ENCODE data around the gene SYNE1.

Gene SYNE1

GRCh38 chr6:152609125-152609670 lies 28.0 kb downstream of the SYNE1 start:
- DNase-seq: no peak

GRCh38 chr6:152605941-152606340 lies 31.2 kb downstream of the SYNE1 start:
- DNase-seq: no peak

GRCh38 chr6:152605342-152605741 lies 31.8 kb downstream of the SYNE1 start:
- no peak for DNase-seq

- DNase-seq: no peak
Measured at GRCh38 chr6:152603911-152604310, 33.3 kb downstream of the SYNE1 start.

- no peak for DNase-seq
Measured at GRCh38 chr6:152600022-152600421, 37.1 kb downstream of the SYNE1 start.

- no peak for DNase-seq
Measured at GRCh38 chr6:152598901-152599537, 38.1 kb downstream of the SYNE1 start.

- DNase-seq: no peak
Measured at GRCh38 chr6:152598421-152598820, 38.7 kb downstream of the SYNE1 start.

- no peak for DNase-seq
Measured at GRCh38 chr6:152596726-152597125, 40.4 kb downstream of the SYNE1 start.

GRCh38 chr6:152595499-152595898 lies 41.7 kb downstream of the SYNE1 start:
- DNase-seq: no peak

- no peak for DNase-seq
Measured at GRCh38 chr6:152594701-152595100, 42.5 kb downstream of the SYNE1 start.

- no peak for DNase-seq
Measured at GRCh38 chr6:152588456-152588855, 48.7 kb downstream of the SYNE1 start.

GRCh38 chr6:152587473-152587872 lies 49.7 kb downstream of the SYNE1 start:
- no peak for DNase-seq

- DNase-seq: no peak
Measured at GRCh38 chr6:152585236-152585635, 51.9 kb downstream of the SYNE1 start.

- DNase-seq: no peak
Measured at GRCh38 chr6:152583888-152584287, 53.3 kb downstream of the SYNE1 start.

- DNase-seq: no peak
Measured at GRCh38 chr6:152576525-152576924, 60.6 kb downstream of the SYNE1 start.

- DNase-seq: no peak
Measured at GRCh38 chr6:152575621-152576150, 61.5 kb downstream of the SYNE1 start.

GRCh38 chr6:152575161-152575560 lies 62.0 kb downstream of the SYNE1 start:
- no peak for DNase-seq

- DNase-seq: no peak
Measured at GRCh38 chr6:152573762-152574161, 63.4 kb downstream of the SYNE1 start.

GRCh38 chr6:152572338-152573088 lies 64.6 kb downstream of the SYNE1 start:
- DNase-seq: no peak

- no peak for DNase-seq
Measured at GRCh38 chr6:152571943-152572337, 65.2 kb downstream of the SYNE1 start.

- DNase-seq: no peak
Measured at GRCh38 chr6:152571089-152571488, 66.1 kb downstream of the SYNE1 start.

- DNase-seq: no peak
Measured at GRCh38 chr6:152566103-152566875, 70.9 kb downstream of the SYNE1 start.

- DNase-seq: no peak
Measured at GRCh38 chr6:152563177-152563576, 74.0 kb downstream of the SYNE1 start.

All from amniotic stem cell (primary cell).